GM12874 (cell line): ENCODE measurements around the gene DGKA.

Source experiments
- TF ChIP-seq, protein P1 (sequence below): IDR thresholded peaks from 2 replicates; pipeline ENCODE4 v1.5.1; 2011; ENCODE audit warnings: low read depth, mild to moderate bottlenecking, control low read depth, low read length, moderate library complexity; ENCODE audit not compliant: insufficient read depth

The DGKA gene

DNA sequence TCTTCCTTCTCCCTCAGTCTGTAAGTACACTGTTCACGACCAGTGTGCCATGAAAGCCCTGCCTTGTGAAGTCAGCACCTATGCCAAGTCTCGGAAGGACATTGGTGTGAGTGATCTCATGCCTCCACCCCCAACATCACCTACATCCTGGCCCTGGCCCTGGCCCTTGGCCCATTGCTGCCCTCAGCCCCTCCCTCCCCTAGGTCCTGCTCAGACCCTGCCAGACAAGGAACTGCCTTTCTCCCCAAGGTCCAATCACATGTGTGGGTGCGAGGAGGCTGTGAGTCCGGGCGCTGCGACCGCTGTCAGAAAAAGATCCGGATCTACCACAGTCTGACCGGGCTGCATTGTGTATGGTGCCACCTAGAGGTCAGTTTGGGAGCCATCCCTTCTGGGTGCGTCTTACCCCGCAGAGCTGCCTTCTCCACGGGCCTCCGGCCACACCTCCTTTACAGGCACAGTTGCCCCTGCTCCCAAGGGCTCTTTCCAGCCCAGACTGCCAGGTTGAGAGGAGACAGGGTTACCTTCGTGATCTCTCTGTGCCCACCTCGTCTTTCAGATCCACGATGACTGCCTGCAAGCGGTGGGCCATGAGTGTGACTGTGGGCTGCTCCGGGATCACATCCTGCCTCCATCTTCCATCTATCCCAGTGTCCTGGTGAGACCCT is 9.2 kb downstream of the DGKA start:
- TF ChIP-seq, protein P1, sequence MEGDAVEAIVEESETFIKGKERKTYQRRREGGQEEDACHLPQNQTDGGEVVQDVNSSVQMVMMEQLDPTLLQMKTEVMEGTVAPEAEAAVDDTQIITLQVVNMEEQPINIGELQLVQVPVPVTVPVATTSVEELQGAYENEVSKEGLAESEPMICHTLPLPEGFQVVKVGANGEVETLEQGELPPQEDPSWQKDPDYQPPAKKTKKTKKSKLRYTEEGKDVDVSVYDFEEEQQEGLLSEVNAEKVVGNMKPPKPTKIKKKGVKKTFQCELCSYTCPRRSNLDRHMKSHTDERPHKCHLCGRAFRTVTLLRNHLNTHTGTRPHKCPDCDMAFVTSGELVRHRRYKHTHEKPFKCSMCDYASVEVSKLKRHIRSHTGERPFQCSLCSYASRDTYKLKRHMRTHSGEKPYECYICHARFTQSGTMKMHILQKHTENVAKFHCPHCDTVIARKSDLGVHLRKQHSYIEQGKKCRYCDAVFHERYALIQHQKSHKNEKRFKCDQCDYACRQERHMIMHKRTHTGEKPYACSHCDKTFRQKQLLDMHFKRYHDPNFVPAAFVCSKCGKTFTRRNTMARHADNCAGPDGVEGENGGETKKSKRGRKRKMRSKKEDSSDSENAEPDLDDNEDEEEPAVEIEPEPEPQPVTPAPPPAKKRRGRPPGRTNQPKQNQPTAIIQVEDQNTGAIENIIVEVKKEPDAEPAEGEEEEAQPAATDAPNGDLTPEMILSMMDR = peak; percentile 93

DNA sequence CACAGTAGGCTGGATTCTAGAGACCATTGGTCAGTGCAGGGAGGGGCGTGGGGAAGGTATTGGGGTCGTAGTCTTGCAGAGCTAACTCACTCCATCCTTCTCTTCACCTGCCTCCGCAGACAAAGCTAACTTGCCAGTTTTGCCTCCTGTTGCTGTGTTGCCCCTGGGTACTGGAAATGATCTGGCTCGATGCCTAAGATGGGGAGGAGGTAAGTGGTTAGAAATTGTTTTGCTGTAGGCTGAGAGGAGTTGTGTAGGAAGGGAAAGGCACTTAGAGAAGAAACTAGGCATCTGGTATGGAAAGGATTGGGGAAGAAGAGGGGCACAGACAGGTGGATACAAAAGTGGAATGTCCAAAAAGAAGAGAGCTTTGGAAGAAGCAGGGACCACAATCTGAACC is 11.1 kb downstream of the DGKA start:
- TF ChIP-seq, protein P1 = no peak

GRCh38 chr12:55942577-55943136 is 11.7 kb downstream of the DGKA start:
- TF ChIP-seq, protein P1 = no peak

DNA sequence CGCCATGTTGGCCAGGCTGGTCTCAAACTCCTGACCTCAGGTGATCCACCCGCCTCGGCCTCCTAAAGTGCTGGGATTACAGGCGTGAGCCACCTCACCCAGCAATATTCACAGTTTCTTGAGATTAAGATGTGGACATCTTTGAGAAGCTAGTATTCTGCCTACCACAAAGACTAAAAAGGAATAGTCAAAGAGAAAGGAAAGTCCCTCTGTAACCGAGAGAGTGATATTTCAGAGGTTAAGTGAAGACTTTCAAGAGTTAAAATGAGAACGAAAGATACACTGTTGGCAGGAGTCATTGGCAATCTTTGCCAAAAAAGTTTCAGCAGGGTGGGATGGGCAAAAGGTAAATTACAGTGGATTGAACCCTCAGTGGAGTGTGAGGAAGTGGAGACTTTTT is 15.6 kb downstream of the DGKA start:
- TF ChIP-seq, protein P1 = no peak

DNA sequence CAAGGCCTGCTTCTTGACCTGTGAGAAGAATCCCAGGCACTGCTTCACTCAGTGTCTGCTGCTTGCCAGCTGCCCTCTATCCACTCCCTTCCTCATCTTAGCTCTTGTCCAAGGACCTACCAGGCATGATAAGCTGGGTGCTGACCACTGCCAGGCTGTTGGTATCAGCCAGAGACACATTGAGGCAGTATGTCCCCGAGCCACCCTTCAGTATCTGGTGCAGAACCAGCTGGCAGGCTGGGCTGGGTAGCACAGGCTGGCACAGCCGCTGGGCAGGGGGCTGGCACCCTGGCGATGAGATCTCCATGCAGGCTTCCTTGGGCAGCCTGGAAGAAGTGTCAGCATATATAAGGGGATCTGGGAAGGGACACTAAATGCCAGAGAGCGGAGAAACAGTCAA is 24.4 kb downstream of the DGKA start:
- TF ChIP-seq, protein P1 = no peak

DNA sequence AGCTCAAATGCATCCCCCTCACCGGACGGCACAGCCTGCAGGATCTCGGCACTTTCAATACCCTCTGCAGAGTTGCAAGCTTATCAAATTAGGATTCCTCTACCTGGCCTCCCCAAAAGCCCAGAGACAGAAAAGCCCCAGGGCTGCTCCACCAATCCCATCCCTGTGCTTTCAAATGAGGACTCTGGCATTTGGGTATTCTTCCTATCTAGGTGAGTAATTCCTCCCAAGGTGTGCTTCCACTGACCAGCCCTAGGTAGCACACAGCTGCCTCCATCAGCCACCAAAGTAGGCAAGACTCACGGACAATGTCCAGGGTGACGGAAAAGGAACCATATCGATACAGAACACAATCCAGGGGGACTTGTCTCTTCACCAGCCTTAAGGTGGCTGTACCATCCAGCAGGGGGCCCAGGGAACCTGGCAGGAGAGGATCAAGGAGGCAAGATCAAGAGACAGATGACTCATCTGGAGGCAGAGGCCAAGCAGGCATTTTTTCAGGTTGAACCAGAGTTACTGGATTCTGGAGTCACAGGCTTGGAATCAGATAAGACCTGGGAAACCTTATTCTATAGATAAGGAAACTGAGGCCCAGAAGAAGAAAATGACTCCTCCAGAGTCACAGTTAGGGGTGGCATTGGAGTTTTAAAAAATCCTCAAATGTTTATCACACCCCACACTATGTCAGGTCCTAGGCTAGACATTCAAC is 25.0 kb downstream of the DGKA start:
- TF ChIP-seq, protein P1 = peak; percentile 35

GRCh38 chr12:55957106-55957859 is 26.3 kb downstream of the DGKA start:
- TF ChIP-seq, protein P1 = no peak
